ENCODE results near the gene OR51L1.
"Not testable (repeated sequence)": the region's sequence is repeated elsewhere in the genome, so short reads cannot be mapped to it uniquely, and the experiment has no call there.

The OR51L1 gene

GRCh38 chr11:4994551-4994950 is at the start of gene OR51L1:
TSS of gene OR51L1 (plus strand) at chr11:4994851. CDS start at chr11:4998983, 4,132 bp downstream.
- no peak for DNase-seq

DNA sequence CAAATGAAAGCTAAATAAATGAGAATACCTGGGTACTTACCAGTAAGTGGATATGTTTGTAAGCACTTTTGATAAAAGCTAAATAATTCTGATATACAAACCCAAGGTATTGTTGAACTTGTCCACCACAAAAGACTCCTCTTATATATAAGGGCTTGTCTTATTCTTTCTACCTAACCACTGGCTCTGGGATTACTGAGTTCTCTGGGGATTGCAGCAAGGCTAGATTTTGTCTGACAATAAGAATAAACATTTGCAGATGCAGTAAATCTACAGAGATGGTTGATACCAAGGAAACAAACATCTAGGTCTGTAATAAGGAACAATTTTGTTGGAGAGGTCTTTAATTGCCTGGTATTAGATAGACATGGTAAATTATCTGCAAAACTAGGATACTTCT is 47.1 kb upstream of the OR51L1 start, which contains the start of gene OR51A4:
OR51A4 (minus strand) TSS at position 101 of the 400 bp plus-strand sequence. CDS start 505 bp downstream, outside the sequence.
- DNase-seq: no peak

- not testable (repeated sequence) for DNase-seq
These were observed 39.0 kb upstream of the OR51L1 start, which contains the start of gene OR51A2 for GRCh38 chr11:4955613-4956012. TSS of gene OR51A2 (minus strand) at chr11:4955713. CDS start at chr11:4955713, 0 bp downstream.

DNA sequence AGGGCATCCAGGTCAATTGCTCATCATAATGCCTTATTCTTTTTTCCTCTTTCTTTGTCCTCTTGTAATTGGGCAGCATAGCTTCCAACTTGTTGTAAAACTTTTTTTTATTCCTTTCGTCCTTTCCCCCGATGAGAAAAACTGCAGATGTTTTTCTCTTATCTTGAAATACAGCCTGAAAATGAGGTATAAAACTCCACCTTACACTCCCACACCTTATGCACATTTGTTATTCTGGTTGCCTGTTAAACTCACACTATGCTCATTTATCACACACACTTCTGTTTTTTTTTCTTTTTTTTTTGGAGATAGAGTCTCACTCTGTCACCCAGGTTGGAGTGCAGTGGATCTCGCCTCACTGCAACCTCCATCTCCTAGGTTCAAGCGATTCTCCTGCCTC is 37.3 kb upstream of the OR51L1 start:
- DNase-seq: no peak

DNA sequence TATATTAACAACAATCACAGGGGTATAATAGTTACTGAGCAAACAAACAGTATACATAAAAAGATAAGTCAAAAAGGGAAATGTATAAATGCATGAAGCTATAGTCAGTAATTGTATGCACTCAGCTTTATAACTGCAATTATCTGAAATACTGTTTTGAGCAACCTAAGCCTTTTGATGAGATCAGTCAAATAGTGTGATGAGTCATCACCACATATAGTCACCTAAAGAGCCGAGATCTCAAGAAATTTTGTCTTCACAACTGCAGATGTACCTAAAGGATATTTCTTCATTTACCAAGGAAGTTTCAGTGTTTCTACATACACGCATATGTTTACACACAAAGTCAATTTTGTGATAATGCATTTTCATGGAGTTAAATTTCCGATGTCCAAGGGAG is 33.8 kb upstream of the OR51L1 start:
- DNase-seq: no peak

GRCh38 chr11:4962816-4963215 is 31.8 kb upstream of the OR51L1 start:
- no peak for DNase-seq

- DNase-seq: no peak
These were observed 19.2 kb upstream of the OR51L1 start for GRCh38 chr11:4975436-4975835.

GRCh38 chr11:4979036-4979435 is 15.6 kb upstream of the OR51L1 start:
- DNase-seq: no peak

GRCh38 chr11:4982678-4983077 is 12.0 kb upstream of the OR51L1 start:
- no peak for DNase-seq

DNA sequence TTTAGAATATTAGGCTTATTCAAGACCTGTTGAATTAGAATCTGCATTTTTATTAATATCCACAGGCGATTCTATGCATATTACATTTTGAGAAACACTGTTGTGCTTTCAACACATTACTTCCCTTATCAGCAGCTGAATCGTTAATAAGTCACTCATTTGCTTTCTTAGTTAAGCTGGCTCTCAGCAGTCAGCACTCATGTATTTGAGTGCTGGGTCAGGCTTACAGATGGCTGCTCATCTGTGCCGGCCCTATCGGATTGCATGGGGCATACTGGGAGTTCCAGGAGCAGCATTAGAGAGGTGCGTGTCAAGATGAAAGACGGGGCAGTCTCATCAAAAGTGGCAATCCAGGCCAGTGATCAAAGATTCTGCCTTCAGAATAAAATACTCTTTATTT is 10.8 kb upstream of the OR51L1 start:
- DNase-seq: no peak

- no peak for DNase-seq
These were observed 3.6 kb upstream of the OR51L1 start for GRCh38 chr11:4991060-4991459.

- peak in 1 of 2 donors; percentile 1 for DNase-seq
These were observed 10.0 kb downstream of the OR51L1 start for GRCh38 chr11:5004424-5005274.

DNA sequence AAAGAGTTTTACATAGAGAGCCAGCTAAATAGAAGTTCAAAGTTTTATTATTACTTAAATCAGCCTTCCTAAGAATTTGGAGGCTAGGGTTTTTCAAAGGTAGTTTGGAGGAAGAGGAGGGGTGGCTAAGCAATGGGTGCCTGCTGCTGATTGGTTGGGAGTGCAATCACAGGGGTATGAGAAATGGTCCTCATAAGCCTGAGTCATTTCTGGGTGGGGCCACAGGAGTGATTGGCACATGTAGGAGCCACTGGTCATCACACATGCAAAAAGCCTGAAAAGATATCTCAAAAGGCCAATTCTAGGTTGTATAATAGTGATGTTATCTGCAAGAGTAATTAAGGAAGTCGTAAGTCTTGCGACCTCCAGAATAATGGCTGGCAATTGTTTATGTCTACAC is 12.9 kb downstream of the OR51L1 start:
- DNase-seq: no peak

DNA sequence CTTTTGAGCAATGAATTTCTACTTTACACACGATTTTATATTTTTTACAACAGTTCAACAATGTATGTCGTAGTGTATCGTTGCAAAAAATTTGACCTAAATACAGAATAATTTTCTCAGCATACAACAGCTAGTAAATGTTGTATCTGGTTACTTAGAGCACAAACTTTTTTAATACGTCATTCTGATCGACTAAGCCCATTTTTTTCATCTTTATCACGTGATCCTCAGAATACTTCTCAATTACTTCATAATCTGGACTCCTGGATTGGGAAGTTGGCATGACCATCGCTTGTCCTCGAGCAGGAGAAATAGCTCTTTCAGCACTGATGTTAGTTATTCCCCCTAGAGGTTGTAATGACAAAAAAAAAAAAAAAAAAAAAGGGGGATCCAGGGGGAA is 16.6 kb downstream of the OR51L1 start:
- DNase-seq: no peak

DNA sequence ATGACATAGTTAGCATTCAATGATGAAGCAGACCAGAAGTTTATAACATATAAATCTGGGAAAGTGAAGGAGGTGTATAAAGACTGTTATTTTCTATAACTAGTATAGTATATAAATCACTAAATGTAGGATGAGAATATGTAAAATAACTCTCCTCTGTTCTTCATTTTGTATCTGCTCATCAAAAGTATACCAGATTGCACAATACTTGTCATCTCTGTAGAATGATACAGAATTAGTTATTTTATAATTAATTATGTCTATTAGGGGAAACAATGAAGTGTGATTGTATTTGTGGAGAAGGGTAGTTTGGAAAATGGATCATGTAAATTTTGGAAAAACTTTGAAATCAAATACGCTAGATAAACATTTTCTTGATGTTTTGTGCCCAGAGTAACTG is 18.4 kb downstream of the OR51L1 start:
- DNase-seq: no peak

GRCh38 chr11:5021996-5022395 is 27.3 kb downstream of the OR51L1 start:
- DNase-seq: no peak

DNA sequence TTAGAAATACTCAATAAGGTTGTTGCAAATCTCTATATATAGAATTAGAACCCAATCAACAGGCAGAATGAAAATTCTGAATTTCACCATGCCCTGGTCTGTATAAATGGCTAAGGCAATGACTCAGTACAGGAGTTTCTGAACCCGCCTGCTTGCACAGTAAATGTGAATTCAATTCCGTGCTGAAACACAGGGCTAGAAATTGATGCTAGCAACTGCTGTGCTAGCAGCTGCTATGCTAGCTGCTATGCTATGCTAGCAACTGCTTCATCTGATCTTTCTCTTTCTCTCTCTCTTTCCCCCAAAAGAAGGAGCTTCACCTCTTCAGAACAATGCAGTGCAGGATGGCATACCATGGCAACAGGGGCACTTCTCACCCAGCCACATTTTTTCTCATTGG is 42.0 kb downstream of the OR51L1 start:
- no peak for DNase-seq

DNA sequence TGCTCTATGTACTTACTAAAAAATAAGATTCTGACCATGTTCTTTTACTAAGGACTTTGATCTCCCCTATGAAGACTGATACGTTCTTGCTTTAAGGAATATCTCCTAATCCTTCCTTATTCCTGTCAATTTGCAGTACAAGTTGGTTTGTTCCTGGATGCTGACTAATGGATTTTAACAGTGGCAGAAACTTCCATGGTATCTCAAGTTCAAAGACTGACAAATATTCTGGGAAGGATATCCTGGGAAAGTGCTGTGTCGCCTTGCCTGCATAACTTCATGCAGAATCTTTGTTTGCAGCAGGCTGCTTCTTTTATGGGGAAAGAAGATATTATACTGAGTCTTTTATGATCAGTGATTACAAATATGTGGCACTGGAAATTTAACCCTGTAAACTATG is 43.3 kb downstream of the OR51L1 start:
- no peak for DNase-seq

DNA sequence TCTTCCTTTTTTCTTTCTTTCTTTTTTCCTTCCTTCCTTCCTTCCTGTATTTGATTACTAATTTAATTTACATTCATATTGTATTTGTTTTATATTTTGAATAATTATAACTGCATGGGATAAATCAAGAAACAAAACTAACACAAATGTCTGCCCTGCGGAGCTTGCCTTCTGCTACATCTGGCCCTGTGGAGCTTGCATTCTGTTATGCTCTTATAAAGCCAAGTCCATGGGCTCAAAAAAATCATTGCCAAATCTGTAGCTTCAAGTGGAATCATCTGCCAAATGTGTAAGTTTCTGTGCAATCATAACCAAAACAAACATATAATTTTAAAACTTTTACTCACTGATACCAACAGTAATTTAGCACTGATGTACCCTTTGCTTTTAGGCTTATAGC is 43.7 kb downstream of the OR51L1 start:
- no peak for DNase-seq

DNA sequence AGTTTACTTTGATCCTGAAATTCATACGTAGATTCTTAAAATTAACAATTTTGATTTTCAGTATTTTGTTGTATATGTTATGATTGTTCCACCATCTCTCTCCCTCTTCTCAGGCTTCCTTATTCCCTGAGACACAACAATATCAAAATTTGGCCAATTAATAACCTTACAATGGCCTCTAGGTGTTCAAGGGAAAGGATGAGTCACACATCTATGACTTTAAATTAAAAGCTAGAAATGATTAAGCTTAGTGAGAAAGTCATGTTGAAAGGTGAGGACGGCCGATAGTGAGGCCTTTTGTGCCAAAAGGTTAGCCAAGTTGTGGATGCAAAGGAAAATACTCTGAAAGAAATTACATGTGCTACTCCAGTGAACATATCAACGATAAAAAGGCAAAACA is 46.2 kb downstream of the OR51L1 start:
- DNase-seq: no peak

DNA sequence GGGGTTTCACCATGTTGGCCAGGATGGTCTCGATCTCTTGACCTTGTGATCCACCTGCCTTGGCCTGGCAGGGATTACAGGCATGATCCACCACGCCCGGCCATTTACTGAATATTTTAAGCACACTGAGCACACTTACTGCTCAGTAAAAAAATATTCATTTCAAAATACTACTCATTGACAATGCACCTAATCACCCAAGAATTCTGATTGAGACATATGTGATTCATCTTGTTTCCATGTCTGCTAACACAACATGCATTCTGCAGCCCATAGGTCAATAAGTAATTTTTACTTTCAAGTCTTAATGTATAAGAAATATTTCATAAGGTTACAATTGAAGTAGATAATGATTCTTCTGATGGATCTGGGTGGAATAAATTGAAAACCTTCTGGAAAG is 47.4 kb downstream of the OR51L1 start:
- no peak for DNase-seq

- no peak for DNase-seq
These were observed 48.7 kb downstream of the OR51L1 start for GRCh38 chr11:5043380-5043779.

GRCh38 chr11:5046226-5046625 is 51.6 kb downstream of the OR51L1 start, which contains the start of gene OR52J3:
TSS of gene OR52J3 (plus strand) at chr11:5046526. CDS start at chr11:5046526, 0 bp downstream.
- DNase-seq: no peak

- DNase-seq: no peak
These were observed 52.2 kb downstream of the OR51L1 start for GRCh38 chr11:5046754-5047330.
